Fibroblast of peridontal ligament (primary cell): ENCODE data around the gene HOMER2.
A peak's percentile ranks its signal among the peaks of the same experiment; 100 is the strongest.
"Not testable (repeated sequence)": the region's sequence is repeated elsewhere in the genome, so short reads cannot be mapped to it uniquely, and the experiment has no call there.

Experiments
- DNase-seq: peaks from one replicate; pipeline ENCODE4 v3.0.0-alpha.2; 2010; ENCODE audit errors: extremely low read depth

HOMER2 gene

GRCh38 chr15:82832601-82833361 lies 119.7 kb downstream of the HOMER2 start:
- peak; percentile 81 for DNase-seq

GRCh38 chr15:82831894-82832600 lies 120.5 kb downstream of the HOMER2 start:
- DNase-seq = no peak

- DNase-seq = no peak
These were observed 121.9 kb downstream of the HOMER2 start for GRCh38 chr15:82830427-82831173.

- no peak for DNase-seq
These were observed 123.3 kb downstream of the HOMER2 start for GRCh38 chr15:82829234-82829633.

GRCh38 chr15:82828075-82828474 lies 124.4 kb downstream of the HOMER2 start:
- DNase-seq = no peak

- no peak for DNase-seq
These were observed 129.5 kb downstream of the HOMER2 start for GRCh38 chr15:82823049-82823448.

- not testable (repeated sequence) for DNase-seq
These were observed 130.7 kb downstream of the HOMER2 start for GRCh38 chr15:82821851-82822250.

- not testable (repeated sequence) for DNase-seq
These were observed 131.1 kb downstream of the HOMER2 start for GRCh38 chr15:82821396-82821795.

- no peak for DNase-seq
These were observed 132.4 kb downstream of the HOMER2 start for GRCh38 chr15:82820128-82820527.

GRCh38 chr15:82812994-82813393 lies 139.5 kb downstream of the HOMER2 start:
- DNase-seq = no peak

GRCh38 chr15:82810890-82811426 lies 141.6 kb downstream of the HOMER2 start:
- DNase-seq = no peak

GRCh38 chr15:82810061-82810889 lies 142.2 kb downstream of the HOMER2 start:
- DNase-seq = peak; percentile 58

GRCh38 chr15:82809308-82810060 lies 143.0 kb downstream of the HOMER2 start, which contains the start of gene WHAMM:
Gene WHAMM (plus strand): TSS chr15:82809628. CDS start chr15:82809727, 99 bp downstream.
- DNase-seq = peak; percentile 98

- no peak for DNase-seq
These were observed 143.9 kb downstream of the HOMER2 start for GRCh38 chr15:82808634-82809041.

- no peak for DNase-seq
These were observed 144.4 kb downstream of the HOMER2 start for GRCh38 chr15:82807920-82808633.

GRCh38 chr15:82805994-82806406 lies 146.5 kb downstream of the HOMER2 start, which contains the start of gene FSD2:
Gene FSD2 (minus strand): TSS chr15:82806069. CDS start chr15:82787390, 18,679 bp downstream.
- no peak for DNase-seq

GRCh38 chr15:82804575-82804949 lies 148.0 kb downstream of the HOMER2 start:
- DNase-seq = peak; percentile 4

- peak; percentile 19 for DNase-seq
These were observed 148.5 kb downstream of the HOMER2 start for GRCh38 chr15:82803793-82804574.

- DNase-seq = no peak
These were observed 150.0 kb downstream of the HOMER2 start for GRCh38 chr15:82802497-82802896.
